RWPE2 (cell line): ENCODE measurements around the gene KDM4C.

Experiments used
- ATAC-seq: fragments of 200-7000 bp; cut with Tn5 transposase; 3 replicates; pipeline ENCODE4 v1.9.1; 2021; ENCODE audit warnings: low read depth
- DNase-seq: peaks from one replicate; pipeline ENCODE4 v3.0.0-alpha.2; 2020; ENCODE audit warnings: low spot score
- H3K27ac ChIP-seq: fragments of 450-650 bp; 2 replicates; pipeline ENCODE4 v1.5.1; 2017; ENCODE audit warnings: mild to moderate bottlenecking; ENCODE audit not compliant: poor library complexity, severe bottlenecking
- H3K27me3 ChIP-seq: fragments of 250-450 bp; sonication (Bioruptor Pico); 2 replicates; pipeline ENCODE4 v1.5.1; 2021; ENCODE audit warnings: mild to moderate bottlenecking, moderate library complexity; ENCODE audit not compliant: insufficient read depth, poor library complexity, severe bottlenecking
- H3K36me3 ChIP-seq: fragments of 250-450 bp; sonication (Bioruptor Pico); 2 replicates; pipeline ENCODE4 v1.5.1; 2020; ENCODE audit warnings: low read depth, mild to moderate bottlenecking, moderate library complexity
- H3K4me1 ChIP-seq: fragments of 250-450 bp; sonication (Bioruptor Pico); 2 replicates; pipeline ENCODE4 v1.5.1; 2021; ENCODE audit warnings: mild to moderate bottlenecking, moderate library complexity; ENCODE audit not compliant: insufficient read depth, poor library complexity, severe bottlenecking
- H3K4me3 ChIP-seq: fragments of 250-450 bp; sonication (Bioruptor Pico); 2 replicates; pipeline ENCODE4 v1.5.1; 2021; ENCODE audit warnings: mild to moderate bottlenecking, moderate library complexity; ENCODE audit not compliant: severe bottlenecking
- H3K9me3 ChIP-seq: fragments of 250-450 bp; sonication (Bioruptor Pico); 2 replicates; pipeline ENCODE4 v1.5.1; 2021; ENCODE audit warnings: mild to moderate bottlenecking, moderate library complexity; ENCODE audit not compliant: severe bottlenecking
- TF ChIP-seq, protein P1 (sequence below): fragments of 450-650 bp; IDR thresholded peaks from one replicate; pipeline ENCODE4 v1.5.1; 2017; ENCODE audit warnings: mild to moderate bottlenecking, moderate library complexity; ENCODE audit not compliant: poor library complexity, severe bottlenecking

The KDM4C gene

DNA sequence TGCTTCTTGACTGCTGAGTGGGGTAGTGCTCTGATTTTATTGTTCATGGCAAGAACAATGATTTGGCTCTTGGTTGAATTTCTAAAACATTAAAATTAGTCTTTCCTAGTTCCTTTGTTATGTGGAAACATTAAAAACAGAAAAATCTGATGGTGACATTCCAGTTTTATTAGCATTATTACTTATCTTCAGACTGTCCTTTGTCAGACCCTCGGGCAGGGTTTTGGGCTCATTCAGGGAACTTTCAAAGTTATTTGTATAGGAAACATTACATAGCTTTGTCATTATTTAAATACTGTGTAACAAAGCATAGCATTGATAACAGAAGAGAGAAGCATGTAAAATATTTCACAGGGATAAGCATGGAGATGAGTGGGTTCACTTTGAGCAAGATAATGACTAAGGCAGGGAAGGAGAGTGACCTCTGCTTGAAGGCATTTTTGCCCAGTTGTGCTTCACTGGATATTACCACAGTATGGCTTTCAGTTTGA, 119.9 kb downstream of the KDM4C start:
- Histone ChIP-seq H3K27ac (no peak overlapping the region), H3K27me3 (no peaks in the 10 kb centered on the region), H3K4me3 (no peak overlapping the region), H3K4me1 (no peaks in the 10 kb centered on the region), H3K36me3 (no peaks in the 10 kb centered on the region), H3K9me3 (no peaks in the 10 kb centered on the region)
- TF ChIP-seq, protein P1, sequence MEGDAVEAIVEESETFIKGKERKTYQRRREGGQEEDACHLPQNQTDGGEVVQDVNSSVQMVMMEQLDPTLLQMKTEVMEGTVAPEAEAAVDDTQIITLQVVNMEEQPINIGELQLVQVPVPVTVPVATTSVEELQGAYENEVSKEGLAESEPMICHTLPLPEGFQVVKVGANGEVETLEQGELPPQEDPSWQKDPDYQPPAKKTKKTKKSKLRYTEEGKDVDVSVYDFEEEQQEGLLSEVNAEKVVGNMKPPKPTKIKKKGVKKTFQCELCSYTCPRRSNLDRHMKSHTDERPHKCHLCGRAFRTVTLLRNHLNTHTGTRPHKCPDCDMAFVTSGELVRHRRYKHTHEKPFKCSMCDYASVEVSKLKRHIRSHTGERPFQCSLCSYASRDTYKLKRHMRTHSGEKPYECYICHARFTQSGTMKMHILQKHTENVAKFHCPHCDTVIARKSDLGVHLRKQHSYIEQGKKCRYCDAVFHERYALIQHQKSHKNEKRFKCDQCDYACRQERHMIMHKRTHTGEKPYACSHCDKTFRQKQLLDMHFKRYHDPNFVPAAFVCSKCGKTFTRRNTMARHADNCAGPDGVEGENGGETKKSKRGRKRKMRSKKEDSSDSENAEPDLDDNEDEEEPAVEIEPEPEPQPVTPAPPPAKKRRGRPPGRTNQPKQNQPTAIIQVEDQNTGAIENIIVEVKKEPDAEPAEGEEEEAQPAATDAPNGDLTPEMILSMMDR, result no peak
- DNase-seq (no peak), ATAC-seq (peak; percentile 90)

DNA sequence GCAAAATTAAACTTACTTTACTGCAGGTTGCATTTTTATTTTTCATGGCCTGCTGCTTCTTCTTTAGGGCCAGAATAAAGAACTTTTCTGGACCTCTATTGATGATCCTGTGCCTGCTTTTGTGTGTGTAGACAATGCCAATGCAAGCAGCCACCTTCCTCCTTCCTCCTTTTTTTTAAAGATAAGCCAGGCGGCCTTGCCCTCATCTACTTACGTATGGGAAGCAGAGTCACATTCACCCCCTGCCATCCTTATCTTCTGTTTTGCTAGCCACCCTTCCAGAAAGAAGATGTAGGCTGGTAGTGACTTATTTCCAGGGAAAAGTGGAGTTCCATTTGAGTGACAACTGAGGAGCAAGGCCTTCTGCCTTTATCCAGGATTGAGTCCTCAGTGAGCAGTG, 122.9 kb downstream of the KDM4C start:
- Histone ChIP-seq H3K4me1 (no peaks in the 10 kb centered on the region), H3K36me3 (no peaks in the 10 kb centered on the region), H3K4me3 (no peak overlapping the region), H3K27me3 (no peaks in the 10 kb centered on the region), H3K9me3 (no peaks in the 10 kb centered on the region), H3K27ac (no peak overlapping the region)
- DNase-seq, result no peak
- TF ChIP-seq, protein P1, result no peak
- ATAC-seq, result no peak

DNA sequence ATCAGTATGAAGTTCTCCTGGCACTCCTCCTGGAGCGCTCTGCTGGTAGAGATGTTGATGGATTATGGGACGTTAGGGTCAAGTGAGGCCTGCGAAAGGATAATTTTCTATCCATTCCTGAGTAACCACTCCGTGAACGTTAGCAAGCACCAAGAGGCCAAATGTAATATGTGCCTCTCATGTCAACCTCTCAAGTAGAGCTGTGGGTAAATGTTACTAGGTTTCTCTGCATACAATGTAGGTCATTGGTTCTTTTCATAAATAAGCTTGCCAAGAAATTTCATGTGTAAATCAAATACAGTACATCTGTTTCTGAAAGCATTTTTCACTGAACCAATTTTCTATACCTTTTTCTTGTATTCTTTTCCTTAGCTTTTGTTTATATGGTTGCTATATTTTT, 126.3 kb downstream of the KDM4C start:
- ATAC-seq, result no peak
- no peak for DNase-seq
- Histone ChIP-seq H3K4me3 (no peak overlapping the region), H3K9me3 (no peaks in the 10 kb centered on the region), H3K36me3 (peaks cover 10% of the 10 kb centered on the region), H3K4me1 (no peaks in the 10 kb centered on the region), H3K27me3 (no peaks in the 10 kb centered on the region), H3K27ac (no peak overlapping the region)
- TF ChIP-seq, protein P1, result no peak

DNA sequence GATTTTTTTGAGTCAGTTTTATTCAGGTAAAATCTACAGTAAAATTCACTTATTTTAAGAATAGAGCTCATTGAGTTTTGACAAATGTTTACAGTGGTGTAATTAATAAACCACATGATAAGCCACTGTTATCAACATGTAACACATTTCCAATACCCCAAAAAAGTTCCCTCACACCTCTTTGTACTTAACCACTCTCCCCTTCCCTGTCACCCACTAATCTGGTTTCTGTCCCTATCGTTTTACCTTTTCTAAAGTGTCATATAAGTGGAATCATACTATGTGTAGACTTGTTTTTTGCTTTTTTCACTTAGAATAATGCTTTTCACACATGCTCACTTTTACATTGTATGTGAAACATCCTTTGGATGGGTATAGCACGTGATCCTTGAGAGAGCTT, 127.2 kb downstream of the KDM4C start:
- no peak overlapping the region for H3K27ac ChIP-seq
- no peak overlapping the region for H3K4me3 ChIP-seq
- TF ChIP-seq, protein P1, result no peak
- ATAC-seq (no peak), DNase-seq (no peak)
- H3K4me1 ChIP-seq, result no peaks in the 10 kb centered on the region
- no peaks in the 10 kb centered on the region for H3K9me3 ChIP-seq
- peaks cover 10% of the 10 kb centered on the region for H3K36me3 ChIP-seq
- H3K27me3 ChIP-seq, result no peaks in the 10 kb centered on the region

DNA sequence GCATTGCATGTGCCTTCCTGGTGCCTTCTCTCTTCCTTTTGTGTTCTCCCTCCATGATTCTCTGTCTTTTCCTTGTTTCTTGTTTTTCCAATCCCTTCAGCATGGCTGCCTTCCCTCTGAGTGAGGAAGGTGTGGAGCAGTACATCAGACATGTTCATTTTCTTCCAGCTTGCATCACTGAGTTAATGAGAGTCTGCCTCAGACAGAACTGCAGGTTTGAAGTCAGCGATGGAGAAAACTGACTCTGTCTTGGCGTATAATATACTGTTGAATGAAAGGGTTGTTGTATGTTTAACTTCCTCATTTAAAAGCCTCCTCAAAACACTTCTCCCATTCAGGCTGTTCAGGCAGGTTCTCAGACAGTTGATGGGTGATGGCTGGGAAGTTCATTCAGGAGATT, 129.3 kb downstream of the KDM4C start:
- TF ChIP-seq, protein P1, result no peak
- Histone ChIP-seq H3K4me1 (no peaks in the 10 kb centered on the region), H3K36me3 (peaks cover 10% of the 10 kb centered on the region), H3K9me3 (no peaks in the 10 kb centered on the region), H3K27me3 (no peaks in the 10 kb centered on the region), H3K27ac (no peak overlapping the region), H3K4me3 (no peak overlapping the region)
- no peak for ATAC-seq
- no peak for DNase-seq
